Measurements from ENCODE around the gene NDUFAF8.

- no peak for TF ChIP-seq EZH2 (IDR thresholded peaks at IDR 0.05; ENCODE audit: borderline replicate concordance, low read depth, low read length, poor library complexity, severe bottlenecking)
- no peak for TF ChIP-seq CTCF (conservative IDR thresholded peaks at IDR 0.05; ENCODE audit: low read depth, low read length)
These were observed 5.2 kb upstream of the NDUFAF8 start for GRCh38 chr17:81233811-81234505.
